Cerebellar nuclear complex (tissue), 1 donor: Measurements from ENCODE around the gene RUSC2.
A peak's percentile ranks its signal among the peaks of the same experiment; 100 is the strongest.
"Not testable (repeated sequence)": the region's sequence is repeated elsewhere in the genome, so short reads cannot be mapped to it uniquely, and the experiment has no call there.

ENCODE experiments used
- DNase-seq, 2 experiments: peaks; one replicate each; lab custom pipeline; 2025; lab: John Stamatoyannopoulos, UW

RUSC2 gene

GRCh38 chr9:35523556-35523955 is 33.6 kb downstream of the RUSC2 start:
- DNase-seq: not testable (repeated sequence)

- DNase-seq: no peak
Observed at GRCh38 chr9:35526087-35526801, 36.3 kb downstream of the RUSC2 start.

GRCh38 chr9:35529161-35529823 is 39.4 kb downstream of the RUSC2 start:
- DNase-seq: no peak

GRCh38 chr9:35533398-35533797 is 43.5 kb downstream of the RUSC2 start:
- DNase-seq: no peak

- DNase-seq: not testable (repeated sequence)
Observed at GRCh38 chr9:35534921-35535320, 45.0 kb downstream of the RUSC2 start.

- no peak for DNase-seq
Observed at GRCh38 chr9:35537913-35538312, 48.0 kb downstream of the RUSC2 start.

- DNase-seq: peak in 1 of 2 experiments; percentile 74
Observed at GRCh38 chr9:35538361-35539234, 48.7 kb downstream of the RUSC2 start.
